Fibroblast of pulmonary artery (primary cell): ENCODE data around the gene PCDH9.
"Not testable (repeated sequence)": the region's sequence is repeated elsewhere in the genome, so short reads cannot be mapped to it uniquely, and the experiment has no call there.

Experiments
- DNase-seq: peaks from one replicate; pipeline ENCODE4 v3.0.0-alpha.2; 2010; ENCODE audit warnings: low read depth
- H3K4me3 ChIP-seq: replicated peaks from 2 replicates; pipeline ENCODE4 v1.5.1; 2011; ENCODE audit warnings: low read depth, mild to moderate bottlenecking, control low read depth, low read length, moderate library complexity
- TF ChIP-seq, protein P1 (sequence below): IDR thresholded peaks from 2 replicates; pipeline ENCODE4 v1.5.1; 2011; ENCODE audit warnings: mild to moderate bottlenecking, control low read depth, low read length, inconsistent platforms; ENCODE audit errors: missing control alignments

The PCDH9 gene

DNA sequence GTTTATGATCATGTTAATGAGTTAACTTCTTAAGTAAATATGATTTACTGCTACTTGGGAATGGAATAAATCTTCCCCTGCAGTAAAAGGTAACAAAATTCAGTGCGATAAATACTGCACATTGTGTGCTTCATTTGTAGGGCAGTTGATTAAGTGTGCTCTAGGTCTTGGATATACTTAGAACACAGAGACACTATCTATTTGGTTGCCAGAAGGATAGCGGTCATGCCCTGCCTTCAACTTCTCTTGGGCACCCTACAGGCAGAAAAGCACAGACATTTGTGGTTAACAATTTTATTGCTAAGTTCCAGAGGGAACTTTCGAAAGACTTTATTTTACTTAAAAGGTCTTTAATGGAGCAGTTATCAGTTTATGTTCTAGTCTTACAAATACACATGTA lies 605.8 kb downstream of the PCDH9 start:
- TF ChIP-seq, protein P1, sequence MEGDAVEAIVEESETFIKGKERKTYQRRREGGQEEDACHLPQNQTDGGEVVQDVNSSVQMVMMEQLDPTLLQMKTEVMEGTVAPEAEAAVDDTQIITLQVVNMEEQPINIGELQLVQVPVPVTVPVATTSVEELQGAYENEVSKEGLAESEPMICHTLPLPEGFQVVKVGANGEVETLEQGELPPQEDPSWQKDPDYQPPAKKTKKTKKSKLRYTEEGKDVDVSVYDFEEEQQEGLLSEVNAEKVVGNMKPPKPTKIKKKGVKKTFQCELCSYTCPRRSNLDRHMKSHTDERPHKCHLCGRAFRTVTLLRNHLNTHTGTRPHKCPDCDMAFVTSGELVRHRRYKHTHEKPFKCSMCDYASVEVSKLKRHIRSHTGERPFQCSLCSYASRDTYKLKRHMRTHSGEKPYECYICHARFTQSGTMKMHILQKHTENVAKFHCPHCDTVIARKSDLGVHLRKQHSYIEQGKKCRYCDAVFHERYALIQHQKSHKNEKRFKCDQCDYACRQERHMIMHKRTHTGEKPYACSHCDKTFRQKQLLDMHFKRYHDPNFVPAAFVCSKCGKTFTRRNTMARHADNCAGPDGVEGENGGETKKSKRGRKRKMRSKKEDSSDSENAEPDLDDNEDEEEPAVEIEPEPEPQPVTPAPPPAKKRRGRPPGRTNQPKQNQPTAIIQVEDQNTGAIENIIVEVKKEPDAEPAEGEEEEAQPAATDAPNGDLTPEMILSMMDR, result no peak
- no peak overlapping the region for H3K4me3 ChIP-seq
- DNase-seq, result no peak

DNA sequence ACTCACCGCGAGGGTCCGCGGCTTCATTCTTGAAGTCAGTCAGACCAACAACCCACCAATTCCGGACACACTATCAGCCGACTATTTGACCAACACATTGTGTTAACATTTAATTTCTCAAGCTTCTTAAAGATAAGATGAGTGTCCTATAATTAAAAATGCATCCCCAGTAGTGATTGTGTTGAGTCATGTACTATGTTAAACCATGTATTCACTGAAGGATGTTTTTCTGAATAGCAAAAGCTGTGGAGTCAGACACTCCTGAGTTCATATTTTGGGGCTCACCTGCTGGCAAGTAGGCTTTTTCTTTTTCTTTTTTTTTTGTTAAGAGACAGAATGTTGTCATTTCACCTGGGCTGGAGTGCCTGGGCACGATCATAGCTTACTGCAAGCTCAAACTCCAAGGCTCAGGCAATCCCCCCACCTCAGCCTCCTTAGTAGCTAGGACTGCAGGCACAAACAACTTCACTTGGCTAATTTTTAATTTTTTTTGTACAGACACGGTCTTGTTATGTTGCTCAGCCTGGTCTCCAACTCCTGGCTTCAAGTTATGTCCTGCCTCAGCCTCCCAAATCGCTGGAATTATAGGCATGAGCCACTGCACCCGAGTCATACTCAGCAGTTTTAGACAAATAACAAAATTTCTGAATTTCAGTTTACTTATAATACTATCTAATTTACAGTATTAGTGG lies 606.9 kb downstream of the PCDH9 start:
- TF ChIP-seq, protein P1, result no peak
- DNase-seq, result no peak
- no peak overlapping the region for H3K4me3 ChIP-seq

DNA sequence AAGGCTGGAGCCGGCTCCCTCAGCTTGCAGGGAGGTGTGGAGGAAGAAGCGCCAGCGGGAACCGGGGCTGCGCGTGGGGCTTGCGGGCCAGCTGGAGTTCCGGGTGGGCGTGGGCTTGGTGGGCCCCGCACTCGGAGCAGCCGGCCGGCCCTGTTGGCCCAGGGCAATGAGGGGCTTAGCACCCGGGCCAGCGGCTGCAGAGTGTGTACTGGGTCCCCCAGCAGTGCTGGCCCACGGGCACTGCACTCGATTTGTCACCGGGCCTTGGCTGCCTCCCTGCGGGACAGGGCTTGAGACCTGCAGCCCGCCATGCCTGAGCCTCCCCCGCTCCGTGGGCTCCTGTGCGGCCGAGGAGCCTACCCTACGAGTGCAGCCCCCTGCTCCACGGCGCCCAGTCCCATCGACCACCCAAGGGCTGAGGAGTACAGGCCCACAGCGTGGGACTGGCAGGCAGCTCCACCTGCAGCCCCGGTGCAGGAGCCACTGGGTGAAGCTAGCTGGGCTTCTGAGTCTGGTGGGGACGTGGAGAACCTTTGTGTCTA lies 608.2 kb downstream of the PCDH9 start:
- H3K4me3 ChIP-seq, DNase-seq: not testable (repeated sequence)

DNA sequence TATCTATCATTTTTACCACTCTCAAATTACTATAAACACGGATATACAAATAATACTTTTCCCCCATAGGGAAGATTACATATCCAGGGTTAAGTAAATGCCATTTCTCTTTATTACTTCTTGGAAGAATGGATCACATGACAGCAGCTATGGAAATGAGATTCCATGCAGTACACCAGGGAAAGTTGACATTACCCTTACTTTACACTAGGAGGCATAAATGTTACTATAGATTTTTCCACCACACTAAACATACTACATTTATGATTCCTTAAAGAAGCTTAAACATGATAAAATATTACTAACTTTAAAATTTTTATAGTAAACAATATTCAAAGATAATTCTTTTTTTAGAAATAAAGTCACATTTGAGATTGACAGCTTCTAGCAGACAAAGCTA lies 611.4 kb downstream of the PCDH9 start:
- TF ChIP-seq, protein P1, result peak; percentile 65
- DNase-seq, result peak; percentile 73
- H3K4me3 ChIP-seq, result no peak overlapping the region

DNA sequence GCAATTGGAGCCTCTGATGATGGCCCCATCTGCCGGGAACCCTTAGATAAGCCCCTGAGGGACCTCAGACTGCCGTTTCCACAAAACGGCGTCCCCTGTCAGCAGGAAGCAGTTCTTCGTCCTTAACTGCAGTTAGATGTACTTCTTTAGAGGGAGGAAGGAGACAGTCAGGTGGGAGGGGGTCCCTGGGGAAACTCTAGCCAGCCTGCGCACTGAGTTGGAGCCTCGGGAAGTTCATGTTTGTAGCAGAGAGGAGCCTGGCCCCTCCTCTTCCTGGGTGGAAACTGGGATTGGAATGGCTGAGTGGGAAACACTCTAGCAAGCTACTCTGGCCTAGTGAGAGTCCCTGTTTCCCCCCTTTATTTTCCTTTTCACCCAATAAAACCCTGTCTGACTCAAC lies 612.4 kb downstream of the PCDH9 start:
- no peak for DNase-seq
- TF ChIP-seq, protein P1, result no peak

DNA sequence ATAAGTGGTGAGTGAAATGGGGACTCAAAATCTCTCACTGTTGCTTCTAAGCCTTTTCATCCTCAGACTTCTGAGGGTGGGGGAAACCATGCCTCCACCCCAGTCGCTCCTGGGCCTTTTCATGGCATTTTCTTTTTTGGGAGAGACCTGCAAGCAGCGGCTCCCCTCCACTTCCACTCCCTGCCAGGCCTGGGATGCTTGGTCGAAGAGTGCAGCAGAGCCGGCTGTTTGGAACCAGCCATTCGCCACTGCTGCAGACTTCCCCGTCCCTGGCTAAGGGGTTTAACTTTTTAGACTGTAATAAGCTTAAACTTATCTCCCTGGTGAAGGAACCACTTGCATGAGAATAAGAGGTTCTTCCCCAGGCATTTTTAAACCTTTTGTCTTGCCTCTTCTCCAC lies 617.2 kb downstream of the PCDH9 start:
- H3K4me3 ChIP-seq, result no peak overlapping the region
- DNase-seq, result no peak
- TF ChIP-seq, protein P1, result no peak

More for the DNA sequence above, 612.4 kb downstream of the PCDH9 start:
- H3K4me3 ChIP-seq, result no peak overlapping the region

DNA sequence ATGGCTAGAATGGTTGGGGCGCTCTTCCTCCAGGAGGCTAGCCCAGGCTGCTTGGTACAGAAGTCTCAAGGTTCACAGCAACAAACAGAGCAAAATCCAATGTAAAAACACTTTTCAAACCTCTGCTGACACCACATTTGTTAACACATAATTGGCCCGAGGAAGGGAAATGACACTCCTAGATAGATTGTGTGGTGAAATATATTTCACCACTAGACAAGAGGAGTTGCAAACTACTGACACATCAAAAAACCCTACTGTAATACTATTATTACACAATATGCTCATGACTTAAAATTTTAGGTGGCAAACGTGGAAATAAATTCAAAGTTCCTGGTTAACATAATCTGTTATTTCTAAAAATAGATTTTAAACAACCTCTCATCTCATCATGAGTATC lies 643.6 kb downstream of the PCDH9 start:
- TF ChIP-seq, protein P1, result no peak
- H3K4me3 ChIP-seq, result no peak overlapping the region
- DNase-seq, result peak; percentile 55
